Ammon's horn (tissue), 1 donor: ENCODE data around the gene PCYT1A.
"Not testable (repeated sequence)": the region's sequence is repeated elsewhere in the genome, so short reads cannot be mapped to it uniquely, and the experiment has no call there.

Experiments used
- DNase-seq: peaks from one replicate; pipeline ENCODE4 v3.0.0-alpha.2; 2016; ENCODE audit warnings: low spot score

The PCYT1A gene

GRCh38 chr3:196192524-196193051 lies 94.9 kb downstream of the PCYT1A start:
- DNase-seq: no peak

DNA sequence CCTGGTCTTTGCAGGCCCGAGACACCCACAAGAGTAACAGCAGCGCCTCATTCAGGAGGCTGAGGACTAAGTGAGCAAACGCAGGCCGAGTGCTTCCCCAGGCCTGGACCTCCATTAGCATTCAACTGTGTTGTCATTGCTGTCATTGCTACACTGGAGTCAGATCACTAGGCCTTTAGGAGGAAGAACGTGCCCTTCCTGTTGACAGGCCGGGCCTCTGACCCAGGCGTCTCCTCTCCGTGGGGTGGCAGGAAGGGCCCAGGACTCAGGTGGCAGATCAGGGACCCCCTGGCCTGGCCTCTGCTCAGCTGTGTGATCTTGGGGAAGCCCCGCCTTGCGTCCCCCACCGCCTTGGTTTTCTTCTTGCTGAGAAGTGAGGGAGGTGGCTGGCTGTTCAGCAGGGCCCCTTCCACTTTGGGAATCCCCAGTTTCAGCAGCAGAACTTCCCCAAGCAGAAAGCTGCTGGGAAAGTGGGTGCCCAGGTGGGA lies 95.4 kb downstream of the PCYT1A start:
- DNase-seq: no peak

DNA sequence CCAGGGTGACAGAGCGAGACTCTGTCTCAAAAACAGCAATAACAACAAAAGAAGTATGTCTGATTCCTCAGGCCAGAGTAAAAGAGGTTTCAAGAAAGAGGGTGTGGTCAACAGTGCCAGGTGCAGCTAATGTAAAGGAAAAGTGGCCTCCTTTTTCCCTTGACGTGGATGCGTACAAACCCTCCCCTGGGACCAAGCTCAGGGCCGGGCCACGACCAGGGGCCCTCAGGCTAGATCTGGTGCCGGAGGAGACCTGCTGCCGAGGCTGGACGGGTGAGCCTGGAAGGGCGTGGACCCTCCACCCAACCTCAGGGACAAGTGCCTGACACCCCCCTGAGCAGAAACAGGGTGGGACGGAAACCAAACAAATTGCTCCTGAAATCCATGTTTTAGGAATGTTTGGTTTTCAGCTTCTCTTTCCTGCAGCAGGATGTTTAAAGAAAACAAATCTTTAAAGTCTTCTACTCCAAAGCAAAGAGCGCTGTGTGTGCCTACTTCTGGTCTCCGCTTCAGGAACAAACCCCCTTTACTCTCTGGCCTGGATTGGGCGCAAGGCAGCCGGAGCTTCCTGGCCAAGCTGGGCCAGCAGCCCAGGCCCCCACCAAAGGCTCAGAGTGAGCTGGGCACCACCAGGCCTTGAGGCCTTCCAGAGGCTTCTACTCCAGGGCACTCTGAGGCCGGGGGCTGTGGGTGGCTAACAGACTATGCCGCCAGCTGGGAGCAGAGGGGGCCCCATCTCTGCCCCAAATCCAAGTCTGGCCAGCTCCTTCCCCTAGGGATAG lies 97.8 kb downstream of the PCYT1A start:
- peak; percentile 62 for DNase-seq

GRCh38 chr3:196186651-196187573 lies 100.6 kb downstream of the PCYT1A start:
- peak; percentile 63 for DNase-seq

GRCh38 chr3:196184881-196185280 lies 102.6 kb downstream of the PCYT1A start:
- no peak for DNase-seq

- not testable (repeated sequence) for DNase-seq
Observed at GRCh38 chr3:196184169-196184432, 103.4 kb downstream of the PCYT1A start.

GRCh38 chr3:196181127-196181546 lies 106.4 kb downstream of the PCYT1A start:
- DNase-seq: no peak

GRCh38 chr3:196180346-196180745 lies 107.2 kb downstream of the PCYT1A start:
- DNase-seq: no peak
